DOHH2 (cell line): Measurements from ENCODE around the gene PLIN5.

Source experiments
- EZH2phosphoT487 ChIP-seq: fragments of 200-600 bp; sonication (generic); IDR thresholded peaks from 2 replicates; pipeline ENCODE4 v1.6.1; 2017; ENCODE audit warnings: borderline replicate concordance, mild to moderate bottlenecking, antibody characterized with exemption, low read length, moderate library complexity, mixed read lengths
- TF ChIP-seq, protein P1 (sequence below): fragments of 200-600 bp; sonication (generic); IDR thresholded peaks from one replicate; pipeline ENCODE4 v1.5.1; 2014; ENCODE audit warnings: antibody characterized with exemption, mild to moderate bottlenecking, low read depth, low read length; ENCODE audit not compliant: poor library complexity, severe bottlenecking

DNA sequence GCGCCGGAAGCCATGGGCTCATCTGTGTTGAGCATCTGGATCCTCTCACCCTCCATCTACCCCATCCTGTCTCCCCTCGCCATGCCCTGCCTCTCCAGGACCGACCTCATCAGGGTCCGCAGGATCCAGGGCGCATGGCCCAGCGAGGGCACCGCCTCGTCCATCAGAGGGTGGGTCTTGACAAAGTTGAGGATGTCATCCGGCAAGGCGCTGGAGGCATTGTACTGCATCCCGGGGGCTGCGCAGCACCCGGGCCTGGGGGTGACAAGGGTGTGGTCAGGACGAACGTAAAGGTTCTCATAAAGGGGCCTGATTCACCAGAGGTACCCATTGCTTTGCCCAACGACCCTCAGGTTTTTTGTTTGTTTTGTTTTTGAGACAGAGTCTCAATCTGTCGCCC, 15.0 kb upstream of the PLIN5 start:
- TF ChIP-seq, protein P1, sequence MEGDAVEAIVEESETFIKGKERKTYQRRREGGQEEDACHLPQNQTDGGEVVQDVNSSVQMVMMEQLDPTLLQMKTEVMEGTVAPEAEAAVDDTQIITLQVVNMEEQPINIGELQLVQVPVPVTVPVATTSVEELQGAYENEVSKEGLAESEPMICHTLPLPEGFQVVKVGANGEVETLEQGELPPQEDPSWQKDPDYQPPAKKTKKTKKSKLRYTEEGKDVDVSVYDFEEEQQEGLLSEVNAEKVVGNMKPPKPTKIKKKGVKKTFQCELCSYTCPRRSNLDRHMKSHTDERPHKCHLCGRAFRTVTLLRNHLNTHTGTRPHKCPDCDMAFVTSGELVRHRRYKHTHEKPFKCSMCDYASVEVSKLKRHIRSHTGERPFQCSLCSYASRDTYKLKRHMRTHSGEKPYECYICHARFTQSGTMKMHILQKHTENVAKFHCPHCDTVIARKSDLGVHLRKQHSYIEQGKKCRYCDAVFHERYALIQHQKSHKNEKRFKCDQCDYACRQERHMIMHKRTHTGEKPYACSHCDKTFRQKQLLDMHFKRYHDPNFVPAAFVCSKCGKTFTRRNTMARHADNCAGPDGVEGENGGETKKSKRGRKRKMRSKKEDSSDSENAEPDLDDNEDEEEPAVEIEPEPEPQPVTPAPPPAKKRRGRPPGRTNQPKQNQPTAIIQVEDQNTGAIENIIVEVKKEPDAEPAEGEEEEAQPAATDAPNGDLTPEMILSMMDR, result no peak
- no peak for TF ChIP-seq EZH2phosphoT487
